Upper lobe of left lung (tissue), 4 donors: Measurements from ENCODE around the gene ARHGEF10L.

ENCODE experiments used
- POLR2AphosphoS5 ChIP-seq, 2 donors: sonication (generic); formaldehyde crosslinking; IDR thresholded peaks; one replicate each; pipeline ENCODE4 v1.5.1; 2017; ENCODE audit warnings: antibody characterized with exemption in 2 of 2
- TF ChIP-seq, protein P1 (sequence below), 6 experiments: fragments of 450-650 bp in 4 of 6; fragments of 200-600 bp in 2 of 6; sonication (generic) in 2 of 6; IDR thresholded peaks; one replicate each; pipeline ENCODE4 v1.5.1; 2016 to 2019; ENCODE audit warnings: antibody characterized with exemption in 6 of 6

DNA sequence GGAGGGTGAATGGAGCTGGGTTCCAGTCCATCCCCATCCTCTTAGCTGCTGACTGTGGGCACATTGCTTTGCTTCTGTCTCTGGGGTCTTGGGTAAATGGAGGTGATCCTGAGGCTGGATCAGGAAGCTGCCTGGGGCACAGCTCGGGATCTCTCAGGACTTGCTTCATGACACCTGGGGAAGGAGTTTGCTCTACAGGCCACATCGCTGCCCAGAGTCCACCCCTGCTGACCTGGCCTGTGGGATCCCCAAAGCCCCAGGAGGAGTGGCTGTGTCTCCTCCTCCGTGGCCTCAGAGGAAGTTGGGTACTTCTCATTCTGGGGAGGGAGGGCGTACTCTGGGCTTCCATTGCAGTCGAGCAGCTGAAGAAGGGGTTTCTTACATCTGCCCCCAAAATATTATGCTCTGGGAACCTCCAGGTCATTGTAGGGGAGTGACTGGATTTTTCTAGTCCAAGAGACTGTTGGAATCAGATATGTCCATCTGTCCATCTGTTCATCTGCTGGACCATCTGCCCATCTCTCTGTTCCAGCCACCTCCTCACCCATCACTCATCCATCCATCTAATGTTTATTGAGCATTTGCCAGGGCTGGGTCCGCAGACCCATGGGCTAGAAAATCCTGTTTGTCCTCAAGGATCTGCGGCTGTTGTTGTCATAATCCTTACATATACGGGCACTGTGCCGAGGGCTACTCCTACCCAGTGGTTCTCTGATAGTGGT lies 45.9 kb downstream of the ARHGEF10L start:
- TF ChIP-seq POLR2AphosphoS5 (IDR thresholded peaks at IDR 0.05), result no peak
- TF ChIP-seq, protein P1, sequence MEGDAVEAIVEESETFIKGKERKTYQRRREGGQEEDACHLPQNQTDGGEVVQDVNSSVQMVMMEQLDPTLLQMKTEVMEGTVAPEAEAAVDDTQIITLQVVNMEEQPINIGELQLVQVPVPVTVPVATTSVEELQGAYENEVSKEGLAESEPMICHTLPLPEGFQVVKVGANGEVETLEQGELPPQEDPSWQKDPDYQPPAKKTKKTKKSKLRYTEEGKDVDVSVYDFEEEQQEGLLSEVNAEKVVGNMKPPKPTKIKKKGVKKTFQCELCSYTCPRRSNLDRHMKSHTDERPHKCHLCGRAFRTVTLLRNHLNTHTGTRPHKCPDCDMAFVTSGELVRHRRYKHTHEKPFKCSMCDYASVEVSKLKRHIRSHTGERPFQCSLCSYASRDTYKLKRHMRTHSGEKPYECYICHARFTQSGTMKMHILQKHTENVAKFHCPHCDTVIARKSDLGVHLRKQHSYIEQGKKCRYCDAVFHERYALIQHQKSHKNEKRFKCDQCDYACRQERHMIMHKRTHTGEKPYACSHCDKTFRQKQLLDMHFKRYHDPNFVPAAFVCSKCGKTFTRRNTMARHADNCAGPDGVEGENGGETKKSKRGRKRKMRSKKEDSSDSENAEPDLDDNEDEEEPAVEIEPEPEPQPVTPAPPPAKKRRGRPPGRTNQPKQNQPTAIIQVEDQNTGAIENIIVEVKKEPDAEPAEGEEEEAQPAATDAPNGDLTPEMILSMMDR (IDR thresholded peaks at IDR 0.05), result no peak
